Endometrial microvascular endothelial cells (primary cell): ENCODE results near the gene PCSK6. TPM values are rescaled to one million over a fixed set of nuclear protein-coding genes. Genes with fewer than 3 reads are reported as not detected.

Experiments
- in situ Hi-C: cut with HindIII; loops from 2 replicates; pipeline ENCODE4 v1.10.0; 2017; ENCODE audit warnings: low sequenced_read_pairs, low pct_unique_long_range_greater_than_20kb; ENCODE audit errors: inconsistent ontology term
- total RNA-seq: library from RNA; depleted of rRNA; stranded (reverse); fragments of >200 nt; gene quantifications from one replicate; pipeline ENCODE4 v1.2.3, GENCODE V29; 2015; ENCODE audit errors: inconsistent ontology term

Gene PCSK6
- total RNA-seq, 1 donor from 2014 or later, result not detected

DNA sequence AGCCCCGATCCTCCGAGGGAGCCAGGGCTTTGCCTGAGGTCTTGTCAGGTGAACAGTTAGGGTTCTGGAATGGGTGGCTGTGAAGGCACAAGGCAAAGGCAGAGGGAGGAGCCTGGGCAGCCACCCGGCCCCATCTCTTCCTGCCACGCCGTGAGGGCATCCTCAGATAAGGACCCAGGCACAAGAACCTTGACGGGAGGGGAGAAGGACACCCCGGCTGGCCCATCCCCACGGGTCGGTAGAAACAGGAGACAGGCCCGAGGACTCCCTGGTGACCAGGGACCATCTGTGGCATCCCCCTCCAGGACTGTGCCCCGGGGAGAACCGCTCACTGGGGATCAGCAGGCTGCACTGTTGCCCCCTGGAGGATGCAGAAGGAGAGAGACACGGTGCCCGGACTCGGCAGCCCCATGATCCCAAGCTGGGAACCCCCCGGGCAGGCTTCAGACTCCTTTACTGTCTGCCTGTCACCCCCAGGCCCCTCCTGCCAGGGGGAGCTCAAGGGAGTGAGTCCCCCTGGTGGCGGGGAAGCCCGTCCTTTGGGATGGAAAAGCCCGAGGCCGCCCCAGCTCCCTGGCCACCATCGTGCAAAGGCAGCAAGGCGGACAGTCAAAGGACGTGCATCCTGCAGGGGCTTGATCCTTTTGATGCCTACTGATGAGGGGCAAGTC, 12.3 kb upstream of the PCSK6 start:
- in situ Hi-C loops, result no loop called here

GRCh38 chr15:101500865-101501551, 11.5 kb upstream of the PCSK6 start:
- in situ Hi-C loops, result no loop called here

DNA sequence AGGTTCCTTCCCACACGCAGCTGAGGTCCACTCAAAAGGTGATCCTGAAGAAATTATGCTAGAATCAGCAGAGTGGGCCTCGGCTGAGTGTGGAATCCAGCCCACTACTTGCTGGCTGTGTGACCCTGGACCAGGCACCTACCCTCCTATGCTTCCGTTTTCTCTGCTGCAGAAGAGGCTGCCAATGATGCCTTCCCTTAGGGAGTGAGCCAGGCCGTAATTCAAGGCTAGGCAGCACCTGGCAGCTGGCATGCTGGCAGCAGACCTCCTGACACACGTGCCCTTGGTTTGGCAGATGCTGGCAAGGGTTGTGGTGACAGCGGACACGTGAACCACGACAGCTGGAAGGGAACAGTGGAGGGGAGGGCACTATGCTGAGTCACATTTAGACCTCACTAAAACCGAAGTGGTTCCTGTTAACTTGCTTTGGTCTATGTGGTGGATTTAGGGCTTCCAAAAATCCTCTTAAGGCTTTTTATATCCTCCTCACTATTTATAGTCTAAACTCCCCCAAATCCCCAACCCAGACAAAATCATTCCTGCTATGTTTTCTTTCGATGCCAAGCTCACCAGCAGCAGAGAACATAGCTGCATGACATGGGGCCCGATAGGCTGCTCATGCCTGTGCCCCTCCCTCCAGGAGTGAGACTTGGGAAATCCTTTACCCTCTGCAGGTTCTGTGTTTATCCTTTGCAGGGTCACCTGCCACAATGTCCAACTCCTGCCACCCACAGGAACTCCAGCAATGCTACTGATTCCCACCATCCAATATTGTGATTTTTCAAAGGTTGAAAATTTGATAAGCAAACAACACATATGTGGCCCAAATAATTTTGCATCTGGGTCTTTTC, 10.6 kb upstream of the PCSK6 start:
- in situ Hi-C loops, result no loop called here

- in situ Hi-C loops, result no loop called here
Measured at GRCh38 chr15:101498717-101499480, 9.4 kb upstream of the PCSK6 start.

DNA sequence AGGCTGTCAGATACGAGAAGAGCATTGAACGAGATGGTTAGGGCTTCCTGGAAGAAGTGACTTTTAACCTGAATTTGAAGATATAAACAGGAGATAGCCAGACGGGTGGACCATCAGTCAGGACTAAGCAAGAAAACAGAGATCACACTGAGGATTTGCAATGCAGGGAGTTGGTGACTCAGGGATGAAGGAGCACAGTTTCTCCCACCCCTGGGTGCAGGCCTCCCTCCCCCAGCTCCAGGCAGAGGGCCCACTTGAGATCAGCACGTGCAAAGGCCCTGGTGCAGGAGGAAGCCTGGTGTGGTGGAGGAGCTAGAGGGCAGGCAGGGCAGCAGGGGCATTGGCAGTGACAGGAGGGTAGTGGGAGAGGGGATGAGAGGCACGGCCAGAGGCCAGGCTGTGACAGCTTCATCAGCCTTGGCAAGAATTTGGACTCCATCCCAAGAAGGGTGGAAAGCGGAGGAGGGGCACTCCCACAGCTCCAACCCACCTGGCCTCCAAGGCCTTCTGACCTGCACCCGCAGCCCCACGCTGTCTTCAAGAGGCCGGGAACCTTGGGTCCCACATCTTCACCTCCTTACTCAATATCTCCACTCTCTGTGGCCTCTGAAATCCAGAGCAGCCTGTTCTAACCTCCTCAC, 8.7 kb upstream of the PCSK6 start:
- in situ Hi-C loops, result no loop called here

DNA sequence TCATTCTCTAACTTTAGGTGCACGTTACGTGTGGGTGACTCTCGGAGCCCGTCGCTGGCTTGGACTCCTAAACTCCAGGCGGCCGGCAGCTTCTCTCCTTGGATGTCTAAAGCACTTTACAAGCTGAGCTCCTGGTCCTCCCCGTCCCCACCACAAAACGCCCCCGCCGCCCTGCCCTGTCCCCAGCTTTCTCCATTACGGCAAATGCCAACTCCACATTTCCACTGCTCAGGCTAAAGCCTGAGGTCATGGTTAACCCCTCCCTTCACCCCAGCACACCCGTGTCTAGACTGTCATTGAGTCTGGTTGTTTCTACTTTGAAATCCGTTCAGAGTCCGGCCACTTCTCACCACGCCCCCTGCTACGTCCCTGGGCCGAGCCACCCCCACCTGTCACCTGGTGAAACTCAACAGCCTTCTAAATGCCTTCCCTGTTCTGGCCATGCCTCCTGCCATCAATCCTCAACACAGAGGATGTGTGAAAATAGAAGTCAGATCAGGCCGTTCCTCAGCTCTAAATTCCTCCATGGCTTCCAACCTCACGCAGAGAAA, 8.1 kb upstream of the PCSK6 start:
- in situ Hi-C loops, result no loop called here

GRCh38 chr15:101497017-101497416, 7.5 kb upstream of the PCSK6 start:
- in situ Hi-C loops, result no loop called here

DNA sequence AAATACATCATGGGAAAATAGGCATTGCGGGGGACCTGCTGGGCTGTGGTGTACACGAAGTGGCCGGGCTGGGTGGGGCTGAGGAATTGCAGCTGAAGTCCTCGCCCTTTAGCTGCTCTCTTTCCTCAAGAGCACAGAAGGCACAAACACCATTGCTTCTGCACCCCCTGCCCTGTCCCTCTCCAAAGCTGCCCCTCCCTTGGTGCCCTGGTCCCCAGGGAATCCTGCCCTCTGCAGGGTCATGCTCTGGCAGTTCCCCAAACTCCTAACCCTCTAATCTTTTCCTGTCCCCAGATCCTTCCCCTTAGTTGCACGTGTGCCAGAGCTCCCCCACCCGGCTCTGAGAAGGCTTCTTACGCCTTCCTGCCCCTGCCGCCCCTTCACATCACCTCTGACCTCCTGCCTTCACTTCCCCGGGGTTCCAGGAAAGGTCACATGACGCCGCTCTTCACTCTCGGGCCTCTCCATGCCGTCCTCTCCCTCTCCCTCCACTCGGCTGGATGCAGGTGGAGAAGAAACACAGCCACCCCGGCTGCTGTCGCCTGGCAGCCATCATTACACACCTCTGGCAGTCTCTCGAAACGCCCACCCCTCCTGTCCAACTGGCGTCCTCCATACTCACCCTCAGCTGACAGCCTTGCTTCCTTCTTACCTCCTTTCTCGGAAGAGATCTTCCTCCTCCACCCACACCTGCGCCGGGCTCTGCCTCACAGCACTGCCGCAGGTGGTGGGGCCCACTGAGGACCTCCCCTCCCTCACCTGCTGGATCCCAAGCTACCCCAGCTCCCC, 6.9 kb upstream of the PCSK6 start:
- in situ Hi-C loops, result no loop called here

GRCh38 chr15:101495334-101496197, 6.1 kb upstream of the PCSK6 start:
- in situ Hi-C loops, result no loop called here

GRCh38 chr15:101494251-101494796, 4.8 kb upstream of the PCSK6 start:
- in situ Hi-C loops, result no loop called here

- in situ Hi-C loops, result no loop called here
Measured at GRCh38 chr15:101492766-101493692, 3.5 kb upstream of the PCSK6 start.

DNA sequence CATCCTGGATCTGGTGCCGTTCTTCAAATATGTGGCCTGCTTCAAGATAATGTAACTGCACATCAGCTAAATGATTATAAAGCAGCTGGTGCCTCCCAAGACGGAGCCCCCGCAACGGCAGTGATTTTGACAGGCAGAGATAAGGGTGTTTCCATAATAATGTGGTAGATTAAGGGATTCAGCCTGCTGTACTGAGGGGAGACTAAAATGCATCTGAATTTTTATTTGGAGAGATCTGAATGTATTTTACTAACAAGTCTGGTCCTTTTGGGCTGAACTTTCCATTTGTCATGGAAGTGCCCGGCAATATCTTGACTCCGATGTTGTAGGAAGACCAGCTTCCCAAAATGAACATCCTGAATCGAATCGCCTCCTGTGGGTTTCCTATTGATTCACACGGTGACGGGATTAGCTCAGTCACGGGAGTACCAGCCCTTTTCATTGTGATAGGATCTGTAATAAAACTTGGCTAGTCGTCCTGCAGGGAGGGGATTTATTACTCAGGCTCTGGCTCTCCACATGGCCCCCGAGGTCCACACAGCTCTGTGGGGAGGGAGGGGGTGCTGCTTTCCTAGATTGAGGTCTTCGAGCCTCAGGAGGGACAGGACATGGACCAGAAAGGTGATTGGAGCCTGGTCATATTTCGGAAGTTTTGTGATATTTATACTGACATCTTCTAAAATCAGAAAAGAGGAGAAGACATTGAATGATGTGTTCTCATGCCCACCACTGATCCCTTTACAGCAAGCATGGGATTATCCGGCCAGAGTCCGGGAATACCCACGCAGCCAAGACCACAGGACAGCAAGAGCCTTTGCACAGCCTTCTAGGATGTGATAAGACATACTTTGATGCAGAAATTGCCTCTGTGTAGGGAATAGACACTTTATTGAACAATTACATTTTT, 2.5 kb upstream of the PCSK6 start:
- in situ Hi-C loops, result no loop called here

- in situ Hi-C loops, result no loop called here
Measured at GRCh38 chr15:101490922-101491733, 1.6 kb upstream of the PCSK6 start.

- in situ Hi-C loops, result no loop called here
Measured at GRCh38 chr15:101490408-101490891, 943 bp upstream of the PCSK6 start.
